HL-60/S4 (cell line): Measurements from ENCODE around the gene ZBTB44.

Experiments used
- in situ Hi-C: fragments of 300-500 bp; cut with MboI; formaldehyde crosslinking; loops from 2 replicates; pipeline ENCODE4 v1.14.3; 2022; ENCODE audit warnings: low sequenced_read_pairs

Gene ZBTB44

GRCh38 chr11:130180491-130180890, 134.2 kb downstream of the ZBTB44 start:
- in situ Hi-C loops: no loop called here

DNA sequence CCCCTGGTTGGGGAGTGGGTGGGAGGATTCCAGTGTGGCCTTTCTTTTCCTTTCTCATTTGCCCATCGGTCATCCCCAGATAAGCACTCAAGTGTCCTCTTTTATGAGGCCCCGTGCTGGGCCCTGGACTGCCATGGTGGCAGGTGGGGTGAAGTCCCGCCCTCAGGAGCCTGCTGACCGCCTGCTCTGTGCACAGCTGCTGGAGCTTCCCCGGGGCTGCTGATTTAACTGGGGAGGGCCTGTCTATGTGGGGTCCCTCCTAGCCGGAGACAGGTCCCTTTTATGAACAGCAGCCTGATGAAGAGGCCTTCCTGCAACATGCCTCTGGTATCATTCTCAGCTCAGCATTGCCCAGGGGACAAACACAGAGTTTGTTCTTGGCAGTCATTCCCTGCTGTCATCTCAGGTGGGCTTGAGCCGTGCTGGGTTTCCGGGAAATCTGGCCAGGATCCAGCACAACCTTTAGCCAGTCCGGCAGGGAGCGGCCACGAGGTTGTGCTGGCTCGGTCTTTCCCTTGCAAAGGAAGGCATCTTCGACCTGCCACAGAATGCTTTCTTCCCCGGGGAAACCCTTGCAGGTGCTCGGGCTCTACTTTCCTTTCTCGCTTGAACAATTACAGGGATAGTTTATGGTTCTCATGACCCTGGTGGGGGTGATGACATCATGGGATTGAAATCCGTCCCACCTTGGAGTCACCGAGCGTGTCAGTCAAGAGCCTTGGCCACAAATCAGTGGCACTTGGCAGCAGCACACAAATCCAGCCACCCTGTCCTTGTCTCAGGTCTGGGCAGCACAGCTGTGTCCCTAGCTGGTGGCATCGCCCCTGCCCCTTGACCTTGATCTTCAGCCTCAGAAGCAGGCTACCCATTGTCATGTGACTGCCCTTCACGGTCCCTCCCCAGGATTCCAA, 135.1 kb downstream of the ZBTB44 start:
- in situ Hi-C loops: no loop called here

- in situ Hi-C loops: no loop called here
Observed at GRCh38 chr11:130178441-130179339, 136.0 kb downstream of the ZBTB44 start.

- in situ Hi-C loops: no loop called here
Observed at GRCh38 chr11:130177782-130178181, 136.9 kb downstream of the ZBTB44 start.
